HepG2 (cell line): ENCODE measurements around the gene NRL. TPM values are rescaled to one million over a fixed set of nuclear protein-coding genes. Genes with fewer than 3 reads are reported as not detected.

Source experiments
- BRF2 ChIP-seq: sonication (generic); formaldehyde crosslinking; IDR thresholded peaks from 2 replicates; pipeline ENCODE4 v1.8.1; 2022; ENCODE audit warnings: mild to moderate bottlenecking, missing genetic modification reagents
- CREB1 ChIP-seq, 2 experiments: fragments of 450-650 bp in 1 of 2; IDR thresholded peaks; 2 replicates each; pipeline ENCODE4 v1.6.1; 2016 to 2017; ENCODE audit warnings: control low read depth in 1 of 2, mild to moderate bottlenecking in 1 of 2, missing compliant biosample characterization in 1 of 2, missing genetic modification characterization in 1 of 2
- HMGXB4 ChIP-seq, 2 experiments: sonication (generic) in 1 of 2; formaldehyde crosslinking in 1 of 2; IDR thresholded peaks; 2 replicates each; pipeline versions ENCODE4 v1.4.0 to v1.6.1; 2018 to 2020; ENCODE audit warnings: missing genetic modification reagents in 2 of 2, borderline replicate concordance in 1 of 2, low read depth in 1 of 2, mild to moderate bottlenecking in 1 of 2, missing biosample characterization in 1 of 2
- HNF1B ChIP-seq: sonication (generic); formaldehyde crosslinking; IDR thresholded peaks from 2 replicates; pipeline ENCODE4 v1.5.1; 2020; ENCODE audit warnings: mild to moderate bottlenecking, moderate library complexity, missing genetic modification reagents
- HOXA7 ChIP-seq: sonication (generic); formaldehyde crosslinking; IDR thresholded peaks from 2 replicates; pipeline ENCODE4 v1.8.1; 2022; ENCODE audit warnings: mild to moderate bottlenecking, missing genetic modification reagents, moderate library complexity
- MED1 ChIP-seq: sonication (generic); formaldehyde crosslinking; IDR thresholded peaks from 2 replicates; pipeline ENCODE4 v1.4.0; 2020; ENCODE audit warnings: missing genetic modification reagents
- MYC ChIP-seq: sonication (generic); formaldehyde crosslinking; IDR thresholded peaks from 2 replicates; pipeline ENCODE4 v1.9.0; 2021; ENCODE audit warnings: missing genetic modification reagents, borderline replicate concordance
- RARG ChIP-seq: sonication (generic); formaldehyde crosslinking; IDR thresholded peaks from 2 replicates; pipeline ENCODE4 v1.4.0; 2020; ENCODE audit warnings: low read depth, mild to moderate bottlenecking, missing genetic modification reagents
- SRSF4 ChIP-seq: fragments of 200-400 bp; formaldehyde crosslinking; IDR thresholded peaks from one replicate; pipeline ENCODE4 v1.6.1; 2018; ENCODE audit warnings: mild to moderate bottlenecking, low read depth, low read length, moderate library complexity; ENCODE audit not compliant: poor library complexity, severe bottlenecking
- TEF ChIP-seq: sonication (generic); formaldehyde crosslinking; IDR thresholded peaks from 2 replicates; pipeline ENCODE4 v1.5.0; 2020; ENCODE audit warnings: missing genetic modification reagents
- TFDP1 ChIP-seq: IDR thresholded peaks from 2 replicates; pipeline ENCODE4 v1.6.1; 2016; ENCODE audit warnings: missing compliant biosample characterization, missing genetic modification reagents, borderline replicate concordance
- THAP8 ChIP-seq: sonication (generic); formaldehyde crosslinking; IDR thresholded peaks from 2 replicates; pipeline ENCODE4 v1.5.1; 2020; ENCODE audit warnings: missing genetic modification reagents, mild to moderate bottlenecking, borderline replicate concordance
- ZBTB4 ChIP-seq: sonication (generic); formaldehyde crosslinking; IDR thresholded peaks from 2 replicates; pipeline ENCODE4 v1.4.0; 2020; ENCODE audit warnings: missing genetic modification reagents, mild to moderate bottlenecking, borderline replicate concordance
- ZFYVE20 ChIP-seq: sonication (generic); formaldehyde crosslinking; IDR thresholded peaks from 2 replicates; pipeline ENCODE4 v1.8.0; 2023; ENCODE audit warnings: low read depth, mild to moderate bottlenecking, moderate library complexity, missing genetic modification reagents, borderline replicate concordance
- ZNF713 ChIP-seq: sonication (generic); formaldehyde crosslinking; IDR thresholded peaks from 2 replicates; pipeline ENCODE4 v1.4.0; 2020; ENCODE audit warnings: mild to moderate bottlenecking, missing genetic modification reagents
- polyA plus RNA-seq, 8 experiments: library from polyadenylated mRNA; depleted of rRNA in 3 of 8; stranded (reverse) in 7 of 8; unstranded in 1 of 8; fragments of >200 nt; fragmentation: Illumina TruSeq in 4 of 8; extraction: Trizol in 4 of 8; gene quantifications; 2 replicates each; pipeline versions ENCODE4 v1.2.1 to v1.2.3, GENCODE V29; 2011 to 2016; ENCODE audit warnings: low read depth in 4 of 8, missing spikeins in 1 of 8, mixed read lengths in 1 of 8; ENCODE audit not compliant: insufficient read depth in 1 of 8
- total RNA-seq, 5 experiments: library from RNA; depleted of rRNA; stranded (reverse); fragments of >200 nt; fragmentation: Illumina TruSeq; extraction: Trizol; gene quantifications; 2 replicates each; pipeline ENCODE4 v1.2.3, GENCODE V29; 2016; ENCODE audit warnings: low read depth in 1 of 5

NRL gene
- total and polyA plus RNA-seq, 2 of the 13 experiments (the other 11 are each of a cell fraction or from before 2014, with no cell fraction given) = 2.5 to 4.7 TPM

- TF ChIP-seq TFDP1 (CRISPR knock-in tag) (peak; percentile 72), RARG (CRISPR knock-in tag) (peak; percentile 97), HNF1B (no peak), SRSF4 (no peak), HMGXB4 (CRISPR knock-in tag; IDR thresholded peaks at IDR 0.05; ENCODE audit: borderline replicate concordance in 1 of 2, low read depth in 1 of 2) (peak; percentile 89 to 98), CREB1 (IDR thresholded peaks at IDR 0.05) (peak; percentile 91), CREB1 (CRISPR knock-in tag; IDR thresholded peaks at IDR 0.05) (no peak), ZBTB4 (CRISPR knock-in tag) (no peak; the same call in none of the 2 replicates), MED1 (CRISPR knock-in tag) (peak; percentile 75), ZFYVE20 (CRISPR knock-in tag) (0 out of 2 replicates have a peak, but pooled peaks have one; percentile 31), HOXA7 (CRISPR knock-in tag) (no peak), BRF2 (CRISPR knock-in tag) (peak; percentile 95), TEF (peak; percentile 51; the same call in 1 of the 2 replicates), ZNF713 (CRISPR knock-in tag) (peak; percentile 100), MYC (CRISPR knock-in tag) (peak; percentile 86), THAP8 (CRISPR knock-in tag) (no peak)
Observed at GRCh38 chr14:24141097-24141880, 26.5 kb upstream of the NRL start, which contains the start of gene EMC9 (continued).
